SK-MEL-5 (cell line): ENCODE measurements around the gene RNASE1. TPM values are rescaled to one million over a fixed set of nuclear protein-coding genes. Genes with fewer than 3 reads are reported as not detected.
"Not testable (repeated sequence)": the region's sequence is repeated elsewhere in the genome, so short reads cannot be mapped to it uniquely, and the experiment has no call there.

ENCODE experiments used
- DNase-seq: peaks from one replicate; pipeline ENCODE4 v3.0.0-alpha.2; 2016; ENCODE audit warnings: low read depth, low spot score
- in situ Hi-C: cut with HindIII; loops from 2 replicates; pipeline ENCODE4 v1.10.0; 2016; ENCODE audit warnings: low sequenced_read_pairs, high pct_unique_total_duplicates, low pct_unique_long_range_greater_than_20kb
- total RNA-seq: library from RNA; depleted of rRNA; stranded (reverse); fragments of >200 nt; shearing (Covaris generic); gene quantifications from 2 replicates; pipeline ENCODE4 v1.2.3, GENCODE V29; 2014

The RNASE1 gene
- total RNA-seq, 1 experiment from 2014 or later, result 0.21 TPM

DNA sequence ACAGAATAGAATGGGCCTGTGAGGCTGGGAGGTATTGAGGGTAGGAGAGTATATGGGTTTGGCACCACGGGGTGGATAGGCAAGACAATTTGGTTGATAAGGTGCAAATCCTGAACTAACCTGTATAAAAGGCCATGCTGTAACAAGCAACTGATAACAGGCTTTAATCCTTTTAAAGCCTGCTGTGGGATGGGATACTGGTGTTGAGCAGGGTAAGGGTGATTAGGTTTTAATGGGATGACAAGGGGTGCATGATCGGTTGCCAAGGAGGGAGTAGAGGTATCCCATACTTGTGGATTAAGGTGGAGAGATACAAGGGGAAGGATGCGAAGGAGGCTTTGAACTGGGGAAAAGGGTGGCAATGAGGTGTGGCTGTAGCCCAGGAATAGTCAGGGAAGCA, 13.3 kb upstream of the RNASE1 start:
- DNase-seq, in situ Hi-C loops: not testable (repeated sequence)

DNA sequence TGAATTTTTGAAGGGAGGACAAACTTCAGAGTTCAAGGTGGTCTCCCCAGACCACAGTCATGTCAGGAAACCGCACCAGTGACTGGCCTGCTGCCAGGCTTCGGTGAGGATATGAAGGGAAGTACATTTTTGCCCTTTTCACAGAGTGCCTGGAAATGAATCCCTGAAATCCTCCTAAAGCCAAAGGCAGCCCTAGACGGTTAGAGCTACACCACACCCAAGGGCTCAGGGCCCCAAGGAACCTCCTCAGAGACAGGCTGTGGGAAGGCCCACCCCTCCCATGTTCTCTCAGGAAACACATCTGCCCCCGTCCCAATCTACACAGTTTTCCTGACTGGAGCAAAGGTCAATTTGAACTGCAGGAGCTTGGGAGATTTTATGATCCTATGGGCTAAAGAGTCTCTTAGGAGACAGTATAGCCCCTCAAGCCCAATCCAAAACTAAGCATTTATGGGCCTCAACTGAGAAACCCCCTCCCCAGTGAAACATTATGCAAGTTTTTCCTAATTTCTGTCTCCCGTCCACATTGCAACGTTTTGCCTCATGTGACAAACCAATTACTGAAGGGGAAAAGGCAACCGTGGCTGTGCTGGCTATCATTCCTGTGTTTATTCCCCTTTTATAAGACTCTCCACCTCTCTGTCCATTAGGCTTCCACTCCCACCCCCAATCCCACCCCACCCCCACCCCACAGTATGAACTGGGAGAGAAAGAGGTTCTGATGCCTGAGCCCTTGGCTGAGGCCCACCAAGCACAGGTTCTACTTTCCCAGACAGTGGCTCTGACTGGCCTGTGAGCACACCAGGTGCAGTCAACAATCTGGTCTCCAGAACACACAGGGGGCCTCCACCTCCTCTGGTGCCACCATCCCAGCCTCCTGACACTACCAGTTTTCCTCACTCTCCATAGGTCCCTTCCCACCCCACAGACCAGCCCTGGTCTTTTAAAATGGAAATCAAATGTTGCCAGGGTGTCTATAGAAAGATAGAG, 9.6 kb upstream of the RNASE1 start:
- in situ Hi-C loops, result no loop called here
- DNase-seq, result no peak

DNA sequence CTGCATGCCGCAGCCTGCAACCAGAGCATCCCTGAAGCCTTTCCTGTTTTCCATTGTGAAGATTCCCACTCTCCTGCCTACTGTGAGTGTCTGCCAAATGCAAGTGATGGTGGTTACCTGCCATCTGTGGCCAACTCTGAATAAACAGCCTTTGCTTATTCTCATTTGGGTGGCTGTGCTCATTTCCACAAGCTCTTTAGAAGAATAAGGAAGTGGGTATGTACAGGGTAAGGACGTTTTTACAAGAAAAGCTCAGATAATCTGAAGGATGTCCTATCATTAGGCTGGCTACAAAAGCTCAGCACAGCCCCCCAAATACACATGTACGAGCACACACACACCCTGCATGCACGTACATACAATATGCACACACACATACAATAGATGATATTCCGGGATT, 7.3 kb upstream of the RNASE1 start:
- no peak for DNase-seq
- in situ Hi-C loops, result no loop called here

DNA sequence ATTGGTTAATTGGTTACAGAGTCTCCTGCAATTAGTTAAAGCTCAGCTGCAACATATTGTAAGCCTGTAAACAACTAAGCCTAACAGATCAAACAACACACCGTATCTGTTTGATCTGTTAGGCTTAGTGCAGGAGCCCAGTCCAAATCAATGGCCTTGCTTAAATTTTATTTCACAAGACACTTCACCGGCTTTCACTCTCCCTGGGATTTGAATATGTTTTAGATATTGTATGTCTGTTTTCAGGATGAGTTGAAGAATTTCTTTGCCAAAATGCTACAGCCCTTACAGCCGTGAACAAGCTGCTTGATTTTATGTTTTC, 5.5 kb upstream of the RNASE1 start:
- DNase-seq, result no peak
- in situ Hi-C loops, result no loop called here

DNA sequence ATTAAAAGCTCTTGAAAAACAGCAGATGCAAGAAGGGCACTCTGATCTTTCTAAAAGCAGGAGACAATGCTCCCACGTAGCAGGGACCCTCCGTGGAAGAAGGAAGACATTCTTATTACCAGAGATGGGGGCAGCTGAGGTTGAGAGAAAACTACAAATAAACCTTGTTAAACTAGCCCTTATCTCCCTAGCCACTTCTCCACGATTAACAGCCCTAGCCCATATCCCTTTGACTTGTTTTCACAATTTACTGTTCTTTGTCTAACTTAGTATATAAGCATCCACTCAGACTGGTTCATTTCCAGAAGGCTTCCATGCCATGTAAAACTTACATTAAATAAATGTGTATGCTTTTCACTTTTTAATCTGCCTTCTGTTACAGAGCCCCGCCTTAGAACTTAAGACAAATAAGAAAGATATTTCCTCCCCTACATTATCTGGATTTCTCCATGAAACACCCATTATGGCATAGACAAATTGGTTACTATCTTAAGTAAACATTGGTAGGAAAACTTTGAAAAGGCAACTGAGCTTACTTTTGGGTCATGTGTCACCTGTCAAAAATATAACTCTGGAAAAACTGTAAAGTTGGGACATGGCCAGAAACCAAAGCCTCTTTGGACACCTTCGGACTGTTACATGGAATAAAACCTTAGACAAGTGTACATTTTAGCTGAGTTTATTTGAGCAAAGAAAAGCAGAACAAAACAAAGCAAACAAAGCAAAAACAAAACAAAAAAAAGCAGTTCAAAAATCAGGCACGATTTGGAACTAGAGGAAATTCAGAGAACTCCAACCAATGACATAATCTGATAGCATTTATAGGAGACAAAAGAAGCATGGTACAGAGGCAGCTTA, 4.9 kb upstream of the RNASE1 start:
- in situ Hi-C loops, result no loop called here

DNA sequence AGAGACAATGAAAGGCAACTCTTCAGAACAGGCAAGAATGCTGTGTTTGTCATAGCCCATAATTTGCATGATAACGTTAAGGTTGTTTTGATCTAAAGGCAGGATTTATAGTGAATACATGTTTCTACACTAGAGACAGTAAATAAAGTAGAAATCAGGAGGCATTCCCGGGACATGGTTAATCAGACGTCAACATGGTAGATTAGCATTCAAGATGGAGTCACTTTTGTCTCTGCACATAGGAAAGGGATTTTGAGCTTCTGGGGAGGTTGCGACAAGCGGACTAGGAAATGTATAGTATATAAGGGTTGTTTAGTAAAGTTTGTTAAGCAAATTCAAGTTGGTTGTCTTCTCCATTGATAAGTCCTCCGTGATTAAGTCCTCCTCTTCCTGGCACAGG, 2.8 kb upstream of the RNASE1 start:
- DNase-seq, result no peak
- in situ Hi-C loops, result no loop called here

More for the DNA sequence above, 4.9 kb upstream of the RNASE1 start:
- DNase-seq, result no peak

DNA sequence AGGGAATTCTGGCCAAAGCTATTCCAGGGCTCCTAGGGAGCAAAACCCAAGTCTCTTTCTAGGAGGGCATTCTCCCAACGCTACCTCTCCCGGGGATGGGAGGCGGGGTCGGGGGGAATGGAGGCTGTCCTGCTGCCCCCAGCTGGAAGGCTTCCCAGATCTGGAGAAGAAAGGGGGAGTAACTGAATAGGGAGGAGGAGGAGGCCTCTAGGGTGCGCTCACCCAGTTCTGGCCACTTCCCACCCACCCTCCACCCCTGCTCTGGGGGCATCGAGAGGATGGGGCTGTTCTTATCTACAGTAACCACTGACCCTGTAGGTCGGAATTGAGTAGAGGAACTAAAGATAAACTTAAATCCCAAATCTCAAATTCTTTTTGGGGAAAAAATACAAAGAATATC, 579 bp upstream of the RNASE1 start:
- in situ Hi-C loops, result no loop called here

DNA sequence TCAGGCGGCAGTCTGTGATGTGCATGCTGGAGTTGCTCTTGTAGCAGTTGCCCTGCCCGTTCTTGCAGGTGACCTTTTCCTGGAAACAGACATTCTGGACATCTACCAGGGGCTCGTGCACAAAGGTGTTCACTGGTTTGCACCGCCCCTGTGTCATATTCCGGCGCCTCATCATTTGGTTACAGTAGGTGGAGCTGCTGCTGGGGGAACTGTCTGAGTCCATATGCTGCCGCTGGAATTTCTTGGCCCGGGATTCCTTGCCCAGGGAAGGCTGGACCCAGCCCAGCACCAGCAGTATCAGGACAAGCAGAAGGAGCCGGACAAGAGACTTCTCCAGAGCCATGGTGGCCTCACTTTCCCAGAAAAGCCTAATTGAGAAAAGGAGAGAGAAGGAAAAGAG, 918 bp downstream of the RNASE1 start:
- no peak for DNase-seq
- in situ Hi-C loops, result no loop called here

More for the DNA sequence above, 579 bp upstream of the RNASE1 start:
- no peak for DNase-seq

DNA sequence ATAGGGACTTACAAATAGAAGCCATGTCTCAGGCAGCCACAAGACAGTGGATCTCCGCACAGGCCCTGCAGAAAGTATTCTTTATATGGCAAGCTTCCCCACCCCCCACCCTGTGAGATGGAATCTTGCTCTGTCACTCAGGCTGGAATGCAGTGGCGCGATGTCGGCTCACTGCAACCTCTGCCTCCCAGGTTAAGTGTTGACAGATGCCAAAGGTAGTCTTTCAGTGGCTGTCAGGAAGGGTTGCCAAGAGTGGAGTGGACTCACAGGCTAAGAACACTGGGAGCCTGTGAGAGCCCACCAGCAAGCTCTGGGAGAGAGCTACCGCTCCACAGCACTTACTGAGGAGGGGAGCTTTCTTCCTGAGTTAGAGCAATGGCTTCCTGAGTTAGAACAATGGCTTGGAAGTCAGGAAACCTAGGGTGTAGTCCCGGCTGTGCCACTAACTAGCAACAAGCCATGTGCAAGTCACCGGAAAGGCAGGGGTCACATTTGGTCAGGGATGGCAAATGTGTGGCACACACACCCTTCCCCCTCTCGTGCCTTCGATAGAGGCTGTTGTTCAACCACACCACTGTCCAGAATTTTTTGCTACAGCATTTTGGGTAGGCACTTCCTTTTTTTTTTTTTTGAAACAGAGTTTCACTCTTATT, 2.6 kb downstream of the RNASE1 start:
- in situ Hi-C loops, result no loop called here
- DNase-seq, result no peak

DNA sequence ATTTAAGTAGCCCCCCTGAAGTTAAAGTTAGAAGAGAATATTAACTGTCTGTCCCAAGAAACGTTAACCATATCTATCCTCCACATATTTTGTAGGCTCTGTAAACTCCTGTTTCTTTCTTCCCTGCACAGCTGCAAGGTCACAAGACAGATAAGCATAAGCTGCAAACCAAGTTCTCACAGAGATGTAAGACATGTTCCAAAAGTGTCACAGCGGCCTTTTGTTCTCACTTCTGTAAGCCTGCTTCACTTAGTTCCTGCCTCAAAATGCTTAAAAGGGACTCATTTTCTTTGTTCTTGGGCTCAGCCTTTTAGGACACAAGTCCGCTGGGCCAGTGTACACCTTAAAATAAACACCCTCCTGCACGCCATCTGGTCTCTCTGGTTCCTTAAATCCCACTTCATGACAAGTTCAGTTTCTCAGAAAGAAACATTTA, 3.2 kb downstream of the RNASE1 start:
- peak; percentile 46 for DNase-seq
- in situ Hi-C loops, result no loop called here

DNA sequence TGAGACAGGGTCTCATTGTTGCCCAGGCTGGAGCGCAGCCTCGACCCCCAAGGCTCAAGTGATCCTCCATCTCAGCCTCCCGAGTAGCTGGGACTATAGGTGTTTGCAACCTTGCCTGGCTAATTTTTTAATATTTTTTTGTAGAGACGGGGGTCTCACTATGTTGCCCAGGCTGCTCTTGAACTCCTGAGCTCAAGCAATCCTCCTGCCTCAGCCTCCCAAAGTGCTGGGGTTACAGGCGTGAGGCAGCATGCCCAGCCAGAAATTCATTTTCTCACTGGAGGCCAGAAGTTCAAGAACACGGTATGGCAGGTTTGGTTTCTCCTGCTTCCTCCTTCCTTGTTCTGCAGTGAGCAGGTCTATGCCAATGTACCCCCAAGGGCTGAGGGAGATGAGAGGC, 3.7 kb downstream of the RNASE1 start:
- in situ Hi-C loops, result no loop called here
- no peak for DNase-seq

DNA sequence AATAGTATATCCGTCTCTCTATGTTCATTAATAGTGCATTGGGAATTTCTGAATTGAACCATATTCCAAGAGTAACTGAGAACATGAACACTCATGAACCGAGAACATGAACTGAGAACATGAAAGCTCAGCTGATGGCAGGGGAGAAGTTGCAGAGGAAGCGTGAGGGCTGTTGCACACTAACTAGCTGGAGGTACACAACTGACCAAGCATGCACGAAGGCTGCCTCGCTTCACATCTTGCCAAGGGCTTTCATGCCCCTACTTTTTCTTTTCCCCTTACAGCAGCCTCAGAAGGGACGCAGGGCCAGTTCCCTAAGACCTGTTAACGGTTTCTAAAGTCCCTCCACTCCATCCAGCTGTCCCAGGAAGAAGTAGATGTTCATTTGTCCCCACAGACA, 4.3 kb downstream of the RNASE1 start:
- in situ Hi-C loops, result no loop called here
- no peak for DNase-seq

DNA sequence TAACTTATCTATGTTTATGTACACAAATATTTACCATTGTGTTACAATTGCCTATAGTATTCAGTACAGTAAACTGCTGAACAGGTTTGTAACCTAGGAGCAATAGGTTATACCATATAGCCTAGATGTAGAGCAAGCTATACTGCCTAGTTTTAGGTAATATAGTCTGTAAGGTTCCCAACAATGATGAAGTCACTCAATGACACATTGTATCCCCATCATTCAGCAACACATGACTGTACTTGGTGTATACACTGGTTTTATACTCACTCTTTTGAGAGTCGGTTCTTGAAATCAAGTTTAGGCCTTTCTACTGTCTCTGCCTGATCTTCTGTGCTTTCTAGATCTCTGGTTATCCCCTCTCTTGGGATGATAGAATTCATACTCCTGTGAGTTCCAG, 5.5 kb downstream of the RNASE1 start:
- in situ Hi-C loops, result no loop called here
- DNase-seq, result no peak

DNA sequence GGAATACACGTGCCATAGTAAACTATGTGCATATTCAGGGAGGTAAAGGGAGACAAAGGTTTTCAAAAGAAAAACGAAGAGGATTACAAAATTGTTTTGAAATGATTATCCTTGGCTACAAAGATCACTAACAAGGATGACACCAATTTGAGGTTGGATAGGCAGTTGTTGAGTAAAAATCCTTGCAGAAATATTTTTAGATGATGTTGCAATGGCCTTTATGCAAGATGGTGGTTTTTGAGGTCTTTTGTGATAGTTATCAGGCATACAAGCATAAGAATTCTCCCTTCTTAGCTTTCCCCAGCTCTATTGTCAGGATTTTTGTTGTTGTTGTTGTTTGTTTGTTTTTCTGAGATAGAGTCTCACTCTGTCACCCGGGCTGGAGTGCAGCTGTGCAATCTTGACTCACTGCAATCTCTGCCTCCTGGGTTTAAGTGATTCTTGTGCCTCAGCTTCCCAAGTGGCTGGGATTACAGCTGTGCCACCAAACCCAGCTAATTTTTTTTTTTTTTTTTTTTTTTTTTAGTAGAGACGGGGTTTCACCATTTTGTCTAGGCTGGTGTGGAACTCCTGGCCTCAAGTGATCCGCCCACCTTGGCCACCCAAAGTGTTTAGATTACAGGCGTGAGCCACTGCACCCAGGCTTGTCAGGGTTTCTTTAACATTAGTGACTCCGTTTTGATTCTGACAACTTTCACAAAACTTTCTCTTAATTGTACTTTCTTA, 7.8 kb downstream of the RNASE1 start:
- DNase-seq, result no peak
- in situ Hi-C loops, result no loop called here

DNA sequence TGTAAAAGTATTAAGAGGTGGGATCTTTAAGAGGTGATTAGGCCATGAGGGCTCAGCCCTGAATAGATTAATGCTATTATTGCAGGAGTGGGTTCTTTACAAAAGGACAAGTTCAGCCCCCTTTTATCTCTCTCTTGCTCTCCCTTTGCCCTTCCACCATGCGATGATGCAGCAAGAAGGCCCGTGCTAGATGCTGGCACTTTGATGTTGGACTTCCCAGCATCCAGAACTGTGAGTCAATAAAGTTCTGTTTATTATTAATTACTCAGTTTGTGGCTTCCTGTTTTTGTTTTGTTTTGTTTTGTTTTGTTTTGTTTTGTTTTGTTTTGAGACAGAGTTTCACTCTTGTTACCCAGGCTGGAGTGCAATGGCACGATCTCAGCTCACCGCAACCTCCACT, 10.1 kb downstream of the RNASE1 start:
- no peak for DNase-seq
- in situ Hi-C loops, result no loop called here

DNA sequence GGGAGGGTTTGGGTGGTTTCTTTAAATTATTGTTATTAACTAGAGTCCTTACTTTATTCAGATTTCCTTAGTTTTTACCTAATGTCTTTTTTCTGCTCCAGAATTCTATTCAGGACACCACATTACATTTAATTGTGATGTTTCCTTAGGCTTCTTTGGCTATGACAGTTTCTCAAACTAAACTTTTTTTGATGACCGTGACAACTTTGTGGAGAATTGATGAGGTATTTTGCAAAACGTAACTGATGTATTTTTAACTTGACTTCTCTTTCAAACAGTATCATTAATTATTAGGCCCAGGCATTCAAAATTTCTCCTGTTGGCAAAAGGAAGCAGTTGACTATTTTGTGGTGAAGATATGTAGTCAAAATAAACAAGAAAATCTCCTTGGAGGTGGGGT, 11.0 kb downstream of the RNASE1 start:
- in situ Hi-C loops, result no loop called here
- no peak for DNase-seq

DNA sequence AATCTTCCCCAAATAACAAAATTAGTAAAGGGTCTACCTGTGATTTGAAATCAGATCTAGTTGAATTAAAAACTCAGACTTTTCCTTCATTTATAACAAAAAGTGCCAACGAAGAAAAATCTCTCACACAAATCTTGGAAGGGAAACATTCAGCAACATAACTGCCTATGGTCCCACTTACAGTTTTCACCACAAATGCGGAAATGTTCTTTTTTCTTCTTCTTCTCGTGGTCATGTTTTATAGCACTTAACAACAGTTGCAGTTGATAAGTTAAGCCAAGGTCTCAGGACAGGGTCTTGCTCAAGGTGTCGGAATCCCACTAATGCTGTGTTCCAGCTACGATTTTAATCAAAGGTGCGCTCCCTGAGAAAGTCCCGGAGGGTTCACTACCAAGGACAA, 11.5 kb downstream of the RNASE1 start:
- no peak for DNase-seq
- in situ Hi-C loops, result no loop called here
